HCT116 (cell line): ENCODE results near the gene ADPRS. TPM values are rescaled to one million over a fixed set of nuclear protein-coding genes. Genes with fewer than 3 reads are reported as not detected.
A peak's percentile ranks its signal among the peaks of the same experiment; 100 is the strongest.

Experiments used
- ATAC-seq: fragments of 200-7000 bp; cut with Tn5 transposase; 2 replicates; pipeline ENCODE4 v1.9.1; 2020; ENCODE audit warnings: mild to moderate bottlenecking, moderate library complexity
- BruUV-seq: library from RNA; stranded (reverse); fragments of 400-500 nt; replicated peaks from 2 replicates; lab custom pipeline; 2021; lab: Mats Ljungman, UMichigan
- CTCF ChIA-PET: fragments of 300-600 bp; sonication (Branson Sonifier 250); formaldehyde crosslinking; loops from one replicate; lab custom pipeline; 2021; ENCODE audit warnings: antibody characterized with exemption; lab: Charles Lee
- POLR2A ChIA-PET: fragments of 300-600, 350-600 bp; sonication (Branson Sonifier 250); formaldehyde crosslinking; loops from one replicate; lab custom pipeline; 2021; ENCODE audit warnings: antibody characterized with exemption; lab: Charles Lee
- RAD21 ChIA-PET, 2 experiments: fragments of 300-600 bp; sonication (Branson Sonifier 250); formaldehyde crosslinking; loops; one replicate each; lab custom pipeline; 2023; ENCODE audit warnings: low total read pairs in 2 of 2; ENCODE audit not compliant: uncharacterized antibody in 2 of 2, unreplicated experiment in 2 of 2, low non-redundant PET in 1 of 2; lab: Charles Lee
- DNase-seq: peaks from one replicate; pipeline ENCODE4 v3.0.0-alpha.2; 2010; ENCODE audit warnings: low read depth, low spot score
- H2AFZ ChIP-seq: fragments of 200-600 bp; shearing (Covaris generic), sonication (generic); 2 replicates; pipeline ENCODE4 v1.6.1; 2017; ENCODE audit warnings: low read depth, mixed run types, mixed read lengths, antibody characterized with exemption, low read length; ENCODE audit not compliant: poor library complexity, severe bottlenecking
- H3K27ac ChIP-seq: 2 replicates; pipeline ENCODE4 v1.5.1; 2012; ENCODE audit warnings: low read depth, low read length
- H3K27me3 ChIP-seq: fragments of 200-600 bp; sonication (generic); 2 replicates; pipeline ENCODE4 v1.6.1; 2016; ENCODE audit warnings: mixed run types, low read length, mixed read lengths; ENCODE audit not compliant: insufficient read depth
- H3K36me3 ChIP-seq, 2 experiments: fragments of 200-500 bp in 1 of 2; fragments of 200-600 bp in 1 of 2; sonication (Bioruptor generic) in 1 of 2; sonication (generic) in 1 of 2; 2 replicates each; pipeline versions ENCODE4 v1.5.1 to v1.6.1; 2014 to 2016; ENCODE audit warnings: low read length in 2 of 2, inconsistent platforms in 1 of 2, mixed read lengths in 1 of 2, mixed run types in 1 of 2; ENCODE audit not compliant: insufficient read depth in 2 of 2, control insufficient read depth in 1 of 2
- H3K4me1 ChIP-seq, 2 experiments: fragments of 200-600 bp in 1 of 2; sonication (generic) in 1 of 2; 2 replicates each; pipeline versions ENCODE4 v1.5.1 to v1.6.1; 2012 to 2017; ENCODE audit warnings: low read length in 2 of 2, inconsistent platforms in 1 of 2, mild to moderate bottlenecking in 1 of 2, mixed read lengths in 1 of 2, mixed run types in 1 of 2, moderate library complexity in 1 of 2; ENCODE audit not compliant: insufficient read depth in 2 of 2, control insufficient read depth in 1 of 2
- H3K4me2 ChIP-seq: fragments of 200-600 bp; sonication (generic); 2 replicates; pipeline ENCODE4 v1.6.1; 2017; ENCODE audit warnings: mixed run types, low read length, mixed read lengths
- H3K4me3 ChIP-seq, 2 experiments: fragments of 200-600 bp in 1 of 2; sonication (generic) in 1 of 2; replicated peaks in 1 of 2; 2 replicates each; pipeline ENCODE4 v1.5.1; 2011 to 2016; ENCODE audit warnings: low read length in 2 of 2, control low read depth in 1 of 2, low read depth in 1 of 2, mild to moderate bottlenecking in 1 of 2, mixed read lengths in 1 of 2, mixed run types in 1 of 2
- H3K79me2 ChIP-seq: fragments of 200-600 bp; sonication (generic); 2 replicates; pipeline ENCODE4 v1.6.1; 2017; ENCODE audit warnings: mild to moderate bottlenecking, mixed run types, low read length, moderate library complexity, mixed read lengths; ENCODE audit not compliant: insufficient read depth
- H3K9ac ChIP-seq: fragments of 200-600 bp; sonication (generic); 2 replicates; pipeline ENCODE4 v1.6.1; 2016; ENCODE audit warnings: low read length, mixed read lengths
- H3K9me2 ChIP-seq: fragments of 200-600 bp; sonication (generic), shearing (Covaris generic); 2 replicates; pipeline ENCODE4 v1.6.1; 2017; ENCODE audit warnings: mixed run types, mild to moderate bottlenecking, moderate library complexity; ENCODE audit not compliant: insufficient read depth
- H3K9me3 ChIP-seq, 2 experiments: fragments of 200-500 bp in 1 of 2; fragments of 200-600 bp in 1 of 2; sonication (Bioruptor generic) in 1 of 2; sonication (generic) in 1 of 2; 2 replicates each; pipeline ENCODE4 v1.6.1; 2014 to 2017; ENCODE audit warnings: low read length in 2 of 2, mixed read lengths in 2 of 2, inconsistent platforms in 1 of 2, low read depth in 1 of 2, mild to moderate bottlenecking in 1 of 2, mixed run types in 1 of 2, moderate library complexity in 1 of 2; ENCODE audit not compliant: control insufficient read depth in 1 of 2, insufficient read depth in 1 of 2
- H4K20me1 ChIP-seq: fragments of 200-600 bp; sonication (generic), shearing (Covaris generic); 2 replicates; pipeline ENCODE4 v1.6.1; 2017; ENCODE audit warnings: mixed run types, mild to moderate bottlenecking, moderate library complexity; ENCODE audit not compliant: insufficient read depth
- CBX3 ChIP-seq: IDR thresholded peaks from 2 replicates; pipeline ENCODE4 v1.6.1; 2012; ENCODE audit warnings: low read depth
- EZH2phosphoT487 ChIP-seq: fragments of 200-600 bp; IDR thresholded peaks from 2 replicates; pipeline ENCODE4 v1.6.1; 2018; ENCODE audit warnings: antibody characterized with exemption, borderline replicate concordance
- FOSL1 ChIP-seq: IDR thresholded peaks from 2 replicates; pipeline ENCODE4 v1.6.1; 2012; ENCODE audit warnings: low read depth
- POLR2A ChIP-seq: IDR thresholded peaks from 2 replicates; pipeline ENCODE4 v1.7.0; 2011; ENCODE audit warnings: borderline replicate concordance; ENCODE audit not compliant: insufficient read depth, insufficient read length; ENCODE audit errors: extremely low read depth
- POLR2AphosphoS5 ChIP-seq: IDR thresholded peaks from 2 replicates; pipeline ENCODE4 v1.6.1; 2011; ENCODE audit warnings: mild to moderate bottlenecking, low read depth, low read length, moderate library complexity
- RAD21 ChIP-seq: IDR thresholded peaks from 2 replicates; pipeline ENCODE4 v1.6.1; 2012; ENCODE audit warnings: low read depth, mild to moderate bottlenecking
- REST ChIP-seq: IDR thresholded peaks from 2 replicates; pipeline ENCODE4 v1.6.1; 2012; ENCODE audit warnings: low read depth
- SP1 ChIP-seq: IDR thresholded peaks from 2 replicates; pipeline ENCODE4 v1.6.1; 2012; ENCODE audit warnings: low read depth
- SRF ChIP-seq: IDR thresholded peaks from 2 replicates; pipeline ENCODE4 v1.6.1; 2012; ENCODE audit warnings: low read depth
- YY1 ChIP-seq: IDR thresholded peaks from 2 replicates; pipeline ENCODE4 v1.6.1; 2011; ENCODE audit warnings: low read length, low read depth, moderate library complexity, mild to moderate bottlenecking; ENCODE audit not compliant: insufficient replicate concordance; ENCODE audit errors: extremely low read depth
- ZFX ChIP-seq: fragments of 450-650 bp; IDR thresholded peaks from 2 replicates; pipeline ENCODE4 v1.6.1; 2017
- ZNF274 ChIP-seq: fragments of 200-500 bp; sonication (Bioruptor generic); IDR thresholded peaks from 2 replicates; pipeline ENCODE4 v1.6.1; 2014; ENCODE audit warnings: mild to moderate bottlenecking, low read depth, low read length, inconsistent platforms
- intact Hi-C: fragments of 100-400 bp; cut with micrococcal nuclease; formaldehyde crosslinking; loops from 2 replicates; pipeline ENCODE4 v1.10.0; 2022
- total RNA-seq: library from RNA; stranded (reverse); gene quantifications from one replicate; pipeline ENCODE4 v1.2.1, GENCODE V29; 2021; ENCODE audit not compliant: unreplicated experiment
- TF ChIP-seq, protein P1 (sequence below): IDR thresholded peaks from 2 replicates; pipeline ENCODE4 v1.6.1; 2012
- TF ChIP-seq, protein P2 (sequence below), 3 experiments: fragments of 200-600 bp in 1 of 3; sonication (generic) in 1 of 3; IDR thresholded peaks in 2 of 3; conservative IDR thresholded peaks in 1 of 3; 2 replicates each; pipeline ENCODE4 v1.5.1; 2012 to 2017; ENCODE audit warnings: low read depth in 2 of 3, low read length in 2 of 3, antibody characterized with exemption in 1 of 3, borderline replicate concordance in 1 of 3, control low read depth in 1 of 3, mild to moderate bottlenecking in 1 of 3, mixed read lengths in 1 of 3, mixed run types in 1 of 3, moderate library complexity in 1 of 3; ENCODE audit not compliant: insufficient read depth in 1 of 3

Gene ADPRS
- total RNA-seq, 1 experiment from 2014 or later, result 28.2 TPM

GRCh38 chr1:36080801-36081200, 7.9 kb upstream of the ADPRS start (continued):
- TF ChIP-seq SP1, result no peak
- TF ChIP-seq FOSL1, result no peak
- no peak for TF ChIP-seq POLR2A

- POLR2A ChIA-PET, result no interaction called here
These were observed 6.7 kb upstream of the ADPRS start for GRCh38 chr1:36081926-36082485.

More at GRCh38 chr1:36081926-36082485, 6.7 kb upstream of the ADPRS start:
- Histone ChIP-seq H3K9me2 (no peaks in the 10 kb centered on the region), H3K79me2 (no peaks in the 10 kb centered on the region), H3K36me3 (no peaks in the 10 kb centered on the region), H3K4me3 (no peak overlapping the region)
- intact Hi-C loops, result loop anchor here (10.0 kb wide), 1 partner anchor 227 kb away; no protein-coding TSS in a partner anchor
- ATAC-seq (peak; percentile 75), DNase-seq (no peak)
- no TSS peak for BruUV-seq
- TF ChIP-seq SRF (no peak), ZFX (no peak), EZH2phosphoT487 (no peak), CBX3 (no peak), POLR2A (no peak), FOSL1 (no peak), POLR2AphosphoS5 (no peak), RAD21 (peak; percentile 8; the same call in 1 of the 2 replicates), YY1 (no peak), REST (no peak), SP1 (no peak), ZNF274 (no peak)
- TF ChIP-seq, protein P1, sequence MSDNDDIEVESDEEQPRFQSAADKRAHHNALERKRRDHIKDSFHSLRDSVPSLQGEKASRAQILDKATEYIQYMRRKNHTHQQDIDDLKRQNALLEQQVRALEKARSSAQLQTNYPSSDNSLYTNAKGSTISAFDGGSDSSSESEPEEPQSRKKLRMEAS, result no peak
- TF ChIP-seq, protein P2, sequence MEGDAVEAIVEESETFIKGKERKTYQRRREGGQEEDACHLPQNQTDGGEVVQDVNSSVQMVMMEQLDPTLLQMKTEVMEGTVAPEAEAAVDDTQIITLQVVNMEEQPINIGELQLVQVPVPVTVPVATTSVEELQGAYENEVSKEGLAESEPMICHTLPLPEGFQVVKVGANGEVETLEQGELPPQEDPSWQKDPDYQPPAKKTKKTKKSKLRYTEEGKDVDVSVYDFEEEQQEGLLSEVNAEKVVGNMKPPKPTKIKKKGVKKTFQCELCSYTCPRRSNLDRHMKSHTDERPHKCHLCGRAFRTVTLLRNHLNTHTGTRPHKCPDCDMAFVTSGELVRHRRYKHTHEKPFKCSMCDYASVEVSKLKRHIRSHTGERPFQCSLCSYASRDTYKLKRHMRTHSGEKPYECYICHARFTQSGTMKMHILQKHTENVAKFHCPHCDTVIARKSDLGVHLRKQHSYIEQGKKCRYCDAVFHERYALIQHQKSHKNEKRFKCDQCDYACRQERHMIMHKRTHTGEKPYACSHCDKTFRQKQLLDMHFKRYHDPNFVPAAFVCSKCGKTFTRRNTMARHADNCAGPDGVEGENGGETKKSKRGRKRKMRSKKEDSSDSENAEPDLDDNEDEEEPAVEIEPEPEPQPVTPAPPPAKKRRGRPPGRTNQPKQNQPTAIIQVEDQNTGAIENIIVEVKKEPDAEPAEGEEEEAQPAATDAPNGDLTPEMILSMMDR (IDR thresholded peaks at IDR 0.05 in 2 of 3, conservative IDR thresholded peaks at IDR 0.05 in 1 of 3; ENCODE audit: borderline replicate concordance in 1 of 3, insufficient read depth in 1 of 3, low read depth in 2 of 3, low read length in 2 of 3), result peak in 2 of 3 experiments; percentile 6 to 21; a peak in 1 of 6 replicates
- TF ChIP-seq, all 23 proteins: peak for 2
- H3K9ac ChIP-seq, result no peak overlapping the region
- H3K9me3 ChIP-seq, result no peaks in the 10 kb centered on the region
- peaks cover 0 to 6% of the 10 kb centered on the region in 2 experiments; a peak in 2 of 4 replicates for H3K4me1 ChIP-seq
- ChIA-PET RAD21 (no interaction called here), CTCF (interaction anchor here (0.6 kb wide), 1 partner anchor 9 kb away, joined by 3 read pairs; no protein-coding TSS in a partner anchor)
- H2AFZ ChIP-seq, result no peak overlapping the region
- H3K27me3 ChIP-seq, result no peaks in the 10 kb centered on the region
- H4K20me1 ChIP-seq, result no peaks in the 10 kb centered on the region
- H3K27ac ChIP-seq, result no peak overlapping the region
- no peak overlapping the region for H3K4me2 ChIP-seq
